Activated naive CD4-positive, alpha-beta T cell treated with Interleukin-2 at 50 U/mL for 16 hours (primary cell): ENCODE data around the gene SMPX.

Experiments used
- DNase-seq: peaks from one replicate; pipeline ENCODE4 v3.0.0-alpha.2; 2020

The SMPX gene

DNA sequence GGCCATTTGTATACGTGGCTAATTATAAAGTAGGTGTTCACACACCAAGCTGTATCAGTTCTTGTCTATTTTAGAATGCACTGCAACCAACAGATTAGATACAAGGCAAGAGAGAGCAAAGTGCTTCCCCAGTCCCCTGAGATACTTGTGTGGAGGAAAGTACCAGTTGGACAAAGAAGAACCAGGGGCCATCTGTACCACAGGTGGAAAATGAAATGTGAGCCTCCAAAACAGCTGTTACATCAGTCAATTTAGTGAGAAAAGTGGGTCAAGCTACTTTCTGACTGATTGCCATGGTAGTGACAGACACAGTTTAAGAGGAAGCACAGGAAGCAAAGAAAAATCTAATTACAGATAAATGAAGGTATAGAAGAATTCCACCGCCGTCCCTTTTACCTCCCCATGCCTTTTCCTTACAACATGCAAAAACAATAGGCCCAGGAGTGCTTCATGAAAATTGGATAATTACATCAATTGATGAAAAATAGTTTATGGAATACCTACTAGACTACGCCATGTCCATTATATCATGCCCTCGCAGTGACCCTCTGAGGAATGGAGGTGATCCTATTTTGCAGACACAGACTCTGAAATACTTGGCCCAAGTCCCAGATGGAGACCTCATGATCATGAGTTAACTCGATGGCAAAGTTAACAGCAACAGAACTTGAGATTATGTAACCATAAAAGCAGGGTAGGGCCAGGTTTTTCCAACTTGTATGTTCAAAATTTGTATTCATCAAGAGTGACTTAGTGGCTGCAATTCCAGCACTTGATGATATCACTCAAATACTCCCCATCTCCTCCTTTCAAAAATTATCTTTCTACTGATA lies 15.8 kb downstream of the SMPX start:
- no peak for DNase-seq

DNA sequence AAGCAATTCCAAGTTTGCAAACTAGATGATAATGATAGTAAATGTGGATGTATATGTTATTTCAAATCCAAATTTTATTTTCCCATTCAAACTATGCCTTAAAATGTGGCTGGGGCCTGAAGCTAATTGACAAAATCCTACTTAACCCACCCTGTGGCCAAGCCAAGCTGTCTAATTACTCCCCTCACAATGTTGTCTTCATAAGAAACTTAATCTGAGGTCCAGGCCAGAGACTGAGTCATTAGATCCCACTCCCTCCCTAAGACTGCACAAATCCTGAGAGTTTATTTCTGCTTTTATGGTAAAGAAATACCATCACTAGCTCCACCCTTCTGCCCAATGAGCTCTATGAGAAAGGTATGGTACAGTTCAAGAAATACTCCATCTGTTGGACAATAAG lies 16.6 kb downstream of the SMPX start:
- DNase-seq, result no peak

GRCh38 chrX:21740329-21741274 lies 17.3 kb downstream of the SMPX start:
- no peak for DNase-seq

GRCh38 chrX:21738950-21739287 lies 19.0 kb downstream of the SMPX start:
- DNase-seq, result no peak

GRCh38 chrX:21738210-21738949 lies 19.5 kb downstream of the SMPX start:
- no peak for DNase-seq

GRCh38 chrX:21735768-21736127 lies 22.2 kb downstream of the SMPX start:
- DNase-seq, result no peak

- DNase-seq, result no peak
Measured at GRCh38 chrX:21735038-21735767, 22.7 kb downstream of the SMPX start.

DNA sequence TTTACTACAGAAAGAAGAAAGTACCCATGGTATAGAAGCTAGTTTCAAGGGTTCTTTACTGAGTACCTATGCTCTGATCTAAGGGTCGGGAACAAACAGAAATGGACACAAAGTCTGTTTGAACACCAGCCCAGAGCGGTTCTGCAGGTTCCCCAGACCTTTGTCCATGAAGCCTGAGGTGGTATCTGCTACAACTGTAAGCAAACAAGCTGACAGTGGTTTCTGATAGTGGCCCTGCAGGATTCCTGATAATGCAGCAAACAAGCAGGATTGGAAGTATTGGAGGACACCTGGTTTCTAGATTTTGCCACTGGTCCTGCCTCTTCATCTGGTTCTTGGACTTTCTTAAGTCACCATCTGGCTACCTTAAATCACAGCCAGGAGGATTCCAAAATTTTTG lies 23.7 kb downstream of the SMPX start:
- no peak for DNase-seq

GRCh38 chrX:21733705-21734104 lies 24.2 kb downstream of the SMPX start:
- no peak for DNase-seq

- DNase-seq, result no peak
Measured at GRCh38 chrX:21730026-21730425, 27.9 kb downstream of the SMPX start.

DNA sequence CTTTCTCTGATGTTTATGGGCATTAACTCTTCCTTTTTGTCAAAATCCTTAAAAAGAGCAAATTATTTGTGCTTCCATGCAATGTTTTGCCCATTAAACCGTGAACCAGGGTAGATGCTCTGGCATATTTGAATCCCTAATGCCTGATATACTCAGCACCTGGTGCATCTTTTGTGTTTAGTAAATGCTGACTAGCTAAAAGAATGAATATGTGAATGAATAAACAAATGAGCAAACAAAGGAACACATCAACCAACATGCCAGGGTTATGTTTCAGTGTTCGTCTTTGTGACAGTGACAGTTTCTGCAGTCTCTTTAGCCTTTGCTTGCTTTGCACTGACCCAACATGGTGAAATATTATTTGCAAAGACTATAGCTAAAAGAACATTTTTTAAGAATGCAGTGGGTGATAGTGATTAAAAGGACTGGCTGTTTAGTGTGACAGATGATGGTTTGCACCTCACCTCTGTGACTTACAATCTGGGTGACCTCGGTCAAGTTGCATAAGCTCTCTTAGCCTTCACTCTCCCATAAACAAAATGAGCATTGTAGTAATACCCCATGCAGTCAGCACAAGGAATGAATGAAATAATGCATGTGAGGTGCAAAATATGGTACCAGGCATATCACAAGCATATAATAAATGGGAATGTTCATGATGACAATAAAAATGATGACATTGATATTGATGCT lies 29.5 kb downstream of the SMPX start:
- no peak for DNase-seq

GRCh38 chrX:21725916-21726315 lies 32.0 kb downstream of the SMPX start:
- no peak for DNase-seq

- no peak for DNase-seq
Measured at GRCh38 chrX:21725496-21725895, 32.4 kb downstream of the SMPX start.

GRCh38 chrX:21723814-21724213 lies 34.1 kb downstream of the SMPX start:
- no peak for DNase-seq

DNA sequence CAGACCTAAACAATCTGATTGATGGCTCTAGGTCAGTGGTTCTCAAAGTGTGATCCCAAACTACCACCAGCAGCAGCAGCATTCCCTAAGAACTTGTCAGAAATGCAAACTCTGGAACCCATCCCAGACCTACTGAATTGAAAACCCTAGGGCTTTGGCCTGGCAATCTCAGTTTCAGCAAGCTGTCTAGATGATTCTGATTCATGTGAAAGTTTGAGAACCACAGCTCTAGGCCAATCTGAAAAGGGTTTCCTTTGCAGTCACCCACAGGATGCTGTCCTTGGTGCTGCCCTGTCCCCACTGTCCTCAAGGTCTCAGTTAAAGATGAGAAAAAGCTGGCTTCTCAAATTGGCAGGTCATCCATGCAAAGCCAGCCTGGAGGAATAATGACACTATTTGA lies 34.8 kb downstream of the SMPX start:
- no peak for DNase-seq

- DNase-seq, result no peak
Measured at GRCh38 chrX:21721195-21721594, 36.7 kb downstream of the SMPX start.

DNA sequence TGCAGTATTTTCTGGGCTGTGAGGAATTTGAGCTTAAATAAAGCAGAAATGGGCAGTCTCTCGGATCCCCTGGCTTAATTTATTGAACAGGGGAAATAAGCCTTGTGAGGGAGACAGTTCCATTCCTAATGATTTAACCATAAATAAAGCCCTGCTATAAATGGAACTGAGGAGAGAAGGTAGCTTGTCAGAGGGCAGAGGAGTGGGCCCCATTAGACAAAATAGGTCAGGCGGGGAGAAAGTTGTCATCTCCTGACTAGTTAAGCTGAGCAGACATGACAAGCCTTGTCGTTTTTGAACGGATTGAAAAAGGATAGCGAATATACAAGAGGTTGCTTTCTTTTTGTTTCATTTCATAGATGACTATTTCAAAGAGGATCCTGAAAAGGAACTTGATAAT lies 39.3 kb downstream of the SMPX start:
- no peak for DNase-seq

DNA sequence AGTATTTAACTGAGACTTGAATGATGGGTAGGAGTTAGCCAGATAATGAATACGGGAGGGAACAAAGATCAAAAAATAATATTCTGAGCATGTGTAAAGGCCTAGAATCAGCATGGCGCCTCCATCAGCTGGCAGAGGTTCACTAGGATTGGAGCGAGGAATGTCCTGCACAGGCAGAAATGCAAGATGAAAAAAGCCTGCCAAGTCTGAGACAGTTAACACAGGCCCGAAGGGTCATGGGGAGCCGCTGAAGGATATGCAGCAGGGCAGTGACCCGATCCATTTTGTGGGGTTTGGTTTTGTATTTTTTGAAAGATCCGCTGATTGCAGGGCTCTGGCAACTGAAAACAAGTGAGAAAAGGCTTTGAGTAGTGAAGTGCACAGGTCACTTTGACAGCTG lies 40.1 kb downstream of the SMPX start:
- DNase-seq, result no peak

- no peak for DNase-seq
Measured at GRCh38 chrX:21715825-21716224, 42.1 kb downstream of the SMPX start.

GRCh38 chrX:21715337-21715736 lies 42.6 kb downstream of the SMPX start:
- no peak for DNase-seq

GRCh38 chrX:21711848-21712197 lies 46.1 kb downstream of the SMPX start:
- no peak for DNase-seq

DNA sequence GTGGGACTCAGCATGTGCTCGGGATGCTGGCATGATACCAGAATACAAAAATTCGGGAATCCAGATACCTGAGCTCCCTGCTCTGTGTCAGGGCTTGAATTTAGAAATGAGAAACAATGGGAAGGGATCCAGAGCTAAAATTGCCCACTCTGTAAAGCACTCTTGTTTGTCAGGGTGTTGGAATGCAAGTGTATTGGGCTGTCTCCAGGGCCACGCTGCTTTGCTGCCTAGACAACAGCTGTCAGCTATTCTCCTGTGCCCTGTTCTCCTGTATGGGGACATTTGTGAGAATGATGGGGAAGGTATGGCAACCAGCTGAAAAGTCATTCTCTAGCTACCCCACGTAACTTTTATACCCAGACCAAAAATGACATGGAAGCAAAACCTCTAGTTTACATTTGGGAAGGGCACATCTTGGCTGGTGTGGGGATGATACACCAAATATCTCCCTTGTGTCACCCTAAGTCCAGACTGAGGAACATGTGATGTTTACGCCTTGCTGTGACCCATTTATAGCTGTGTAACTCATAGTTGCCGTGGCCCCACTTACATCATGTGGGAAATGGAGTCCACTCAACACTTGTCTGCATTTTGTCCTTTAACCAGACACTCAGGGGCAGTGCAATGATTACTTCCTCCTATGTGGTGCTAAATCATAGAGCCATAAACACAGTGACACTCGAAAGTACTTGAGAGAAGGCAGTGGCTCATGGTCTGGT lies 46.6 kb downstream of the SMPX start:
- no peak for DNase-seq
